Measurements from ENCODE around the gene MCUB. TPM values are rescaled to one million over a fixed set of nuclear protein-coding genes. Genes with fewer than 3 reads are reported as not detected.

The MCUB gene
- total and polyA plus RNA-seq, 2 of the 13 experiments (the other 11 are each of a cell fraction or from before 2014, with no cell fraction given) = 0.95 to 2.2 TPM

DNA sequence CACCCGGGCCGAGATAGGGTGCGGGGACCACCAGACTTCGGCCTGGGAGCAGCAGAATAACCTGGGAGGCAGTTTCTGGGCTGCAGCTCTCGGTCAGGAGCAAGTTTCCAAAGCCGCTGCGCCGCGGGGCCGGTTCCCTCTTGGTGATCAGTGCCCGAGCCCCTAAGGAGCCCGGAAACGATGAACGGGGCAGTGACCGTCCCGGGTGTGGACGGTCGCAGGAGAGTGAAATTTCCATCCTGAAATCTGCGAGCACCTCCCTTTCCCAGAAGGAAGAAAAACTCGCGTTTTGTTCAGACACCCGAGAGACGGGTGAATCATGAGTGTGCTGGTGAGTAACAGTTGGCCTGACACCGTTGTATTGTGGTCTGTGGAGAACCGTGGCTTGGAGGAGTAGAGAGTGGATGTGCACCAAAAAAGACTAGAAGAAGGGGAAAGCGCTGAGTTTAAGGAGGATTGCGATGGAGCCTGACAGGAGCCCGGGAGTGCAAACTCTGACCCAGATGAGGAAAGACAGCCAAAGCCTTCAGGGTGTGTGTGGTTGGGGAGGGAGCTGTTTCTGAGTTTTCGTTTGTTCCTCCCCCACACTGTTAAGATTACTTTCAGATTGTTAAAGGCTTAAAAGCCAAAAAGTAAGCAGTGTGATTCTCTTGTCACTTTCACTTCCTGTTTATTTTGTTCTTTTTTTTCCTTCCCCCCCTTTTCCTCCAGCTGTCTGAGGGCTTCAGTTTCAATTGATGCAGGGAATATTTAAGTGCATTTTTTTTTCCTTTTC lies 828 bp downstream of the MCUB start:
- FAIRE-seq = no peak
- TF ChIP-seq ZIK1 (CRISPR knock-in tag; IDR thresholded peaks at IDR 0.05; ENCODE audit: borderline replicate concordance, low read depth) (no peak), ZNF839 (CRISPR knock-in tag; IDR thresholded peaks at IDR 0.05; ENCODE audit: borderline replicate concordance) (no peak), MYNN (CRISPR knock-in tag; IDR thresholded peaks at IDR 0.05; ENCODE audit: low read depth) (no peak), ZNF180 (CRISPR knock-in tag; IDR thresholded peaks at IDR 0.05; ENCODE audit: borderline replicate concordance, low read depth) (no peak), ZMYM2 (CRISPR knock-in tag; IDR thresholded peaks at IDR 0.05) (no peak), ZNF292 (CRISPR knock-in tag; IDR thresholded peaks at IDR 0.05; ENCODE audit: borderline replicate concordance, low read depth) (peak; percentile 23; the same call in 1 of the 2 replicates), SOX6 (IDR thresholded peaks at IDR 0.05) (no peak), SOX6 (CRISPR knock-in tag; IDR thresholded peaks at IDR 0.05) (peak; percentile 21; the same call in 1 of the 2 replicates), ARHGAP35 (CRISPR knock-in tag; IDR thresholded peaks at IDR 0.05; ENCODE audit: borderline replicate concordance) (no peak), GLI4 (CRISPR knock-in tag; IDR thresholded peaks at IDR 0.05; ENCODE audit: borderline replicate concordance) (no peak), BCL3 (CRISPR knock-in tag; IDR thresholded peaks at IDR 0.05) (no peak), ZNF275 (CRISPR knock-in tag; IDR thresholded peaks at IDR 0.05; ENCODE audit: borderline replicate concordance) (no peak), PAX8 (CRISPR knock-in tag; IDR thresholded peaks at IDR 0.05; ENCODE audit: borderline replicate concordance) (no peak), MED13 (CRISPR knock-in tag; IDR thresholded peaks at IDR 0.05) (no peak), PHF8 (CRISPR knock-in tag; IDR thresholded peaks at IDR 0.05) (peak; percentile 22; the same call in 1 of the 2 replicates), PHF21A (CRISPR knock-in tag; IDR thresholded peaks at IDR 0.05) (no peak), SRSF1 (optimal IDR thresholded peaks at IDR 0.05; ENCODE audit: low read depth, low read length) (no peak), KDM1A (CRISPR knock-in tag; IDR thresholded peaks at IDR 0.05) (no peak), ZNF614 (CRISPR knock-in tag; IDR thresholded peaks at IDR 0.05; ENCODE audit: borderline replicate concordance) (no peak), ZNF30 (CRISPR knock-in tag; IDR thresholded peaks at IDR 0.05) (no peak)
- TF ChIP-seq, protein P1, sequence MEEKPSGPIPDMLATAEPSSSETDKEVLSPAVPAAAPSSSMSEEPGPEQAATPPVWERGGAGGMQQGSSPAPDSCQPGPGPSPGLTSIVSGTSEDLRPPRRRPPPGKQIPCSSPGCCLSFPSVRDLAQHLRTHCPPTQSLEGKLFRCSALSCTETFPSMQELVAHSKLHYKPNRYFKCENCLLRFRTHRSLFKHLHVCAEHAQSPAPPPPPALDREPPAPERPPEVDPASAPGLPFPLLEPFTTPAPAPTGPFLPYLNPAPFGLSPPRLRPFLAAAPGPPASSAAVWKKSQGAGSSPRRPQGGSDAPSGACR (CRISPR knock-in tag; IDR thresholded peaks at IDR 0.05) = no peak

More for the DNA sequence above, 828 bp downstream of the MCUB start:
- no peaks in the 10 kb centered on the region for H3K27me3 ChIP-seq (ENCODE audit: control insufficient read depth in 1 of 2, insufficient read depth in 2 of 2, low read length in 2 of 2)
- H3K4me1 ChIP-seq (ENCODE audit: insufficient read depth, low read length) = peaks cover 12% of the 10 kb centered on the region
- H3K4me2 ChIP-seq (ENCODE audit: low read depth, low read length) = peak overlapping the region; percentile 87
- H3K36me3 ChIP-seq (replicated peaks in 1 of 2; ENCODE audit: control insufficient read depth in 1 of 2, insufficient read depth in 2 of 2, low read length in 2 of 2) = no peaks in the 10 kb centered on the region
- ChIA-PET CTCF (ENCODE audit: low intra/inter-chr PET ratio, low total read pairs) (no interaction called here), POLR2A (interaction anchor here (1.0 kb wide), 1 partner anchor 127 kb away, joined by 3 read pairs; no protein-coding TSS in a partner anchor)
- peak overlapping the region; percentile 52 for H2AFZ ChIP-seq (ENCODE audit: low read length)
- no peaks in the 10 kb centered on the region for H3K9me3 ChIP-seq (ENCODE audit: low read length)
- no TSS peak for BruUV-seq (replicated peaks)
- no peaks in the 10 kb centered on the region for H3K79me2 ChIP-seq (ENCODE audit: insufficient read depth, low read length)
- H3K27ac ChIP-seq (ENCODE audit: extremely low read length, insufficient read depth, low read length) = peak overlapping the region; percentile 17
- 2% methylated on average over 22 of the region's 29 CpGs for WGBS (ENCODE audit: low lambda C conversion rate)
- H4K20me1 ChIP-seq (ENCODE audit: insufficient read depth, low read length) = no peaks in the 10 kb centered on the region
- DNase-seq (ENCODE audit: low spot score) = no peak
- peak overlapping the region; percentile 57 for H3K9ac ChIP-seq (ENCODE audit: insufficient read depth, low read depth, low read length)
- in situ Hi-C loops (cut with HindIII; ENCODE audit: extremely low pct_ligation_motif_present, low pct_unique_long_range_greater_than_20kb) (loop anchor here (25.0 kb wide), 1 partner anchor 251 kb away; the partner anchor contains the start of genes CFI and GAR1), intact Hi-C loops (cut with micrococcal nuclease; ENCODE audit: unreplicated experiment) (loop anchor here (10.0 kb wide), 3 partner anchors 94 to 244 kb away; partner anchors contain the start of gene CFI)
- H3K4me3 ChIP-seq (replicated peaks in 1 of 3; ENCODE audit: insufficient read depth in 1 of 3, low read depth in 2 of 3, low read length in 3 of 3) = peak overlapping the region; percentile 67 to 79 (median 69)
- ATAC-seq = peak; percentile 50
